ENCODE data around the gene ERN1. TPM values are rescaled to one million over a fixed set of nuclear protein-coding genes. Genes with fewer than 3 reads are reported as not detected.

ERN1 gene
- total and polyA plus RNA-seq, 2 of the 8 experiments (the other 6 are each of a cell fraction or from before 2014, with no cell fraction given): 1.8 to 3.9 TPM

- H3K4me3 ChIP-seq (ENCODE audit: extremely low read depth in 1 of 4, insufficient read depth in 2 of 4, low read depth in 3 of 4, low read length in 4 of 4): no peak overlapping the region
- H3K27ac ChIP-seq (ENCODE audit: low read depth, low read length): no peak overlapping the region
- WGBS, 2 experiments (ENCODE audit: extremely low coverage in 1 of 2, insufficient coverage in 1 of 2, insufficient read length in 1 of 2, insufficient replicate concordance in 2 of 2, low coverage in 1 of 2, low lambda C conversion rate in 2 of 2, missing lambda C conversion rate in 1 of 2): 86% methylated on average over 3 of the region's 3 CpGs; no CpG with 5 or more reads in 1 of the 2 experiments
- no peaks in the 10 kb centered on the region for H3K23me2 ChIP-seq (ENCODE audit: low read depth, low read length)
- no peak overlapping the region for H2BK5ac ChIP-seq (ENCODE audit: low read depth, low read length)
- no peaks in the 10 kb centered on the region for H3K79me2 ChIP-seq (ENCODE audit: control insufficient read depth in 1 of 2, insufficient read depth in 2 of 2, low read length in 2 of 2)
- no peak for FAIRE-seq
- ChIA-PET POLR2A (ENCODE audit: partially characterized antibody) (no interaction called here), CTCF (ENCODE audit: partially characterized antibody) (no interaction called here)
- H2BK15ac ChIP-seq (ENCODE audit: low read length): no peak overlapping the region
- no peaks in the 10 kb centered on the region for H4K20me1 ChIP-seq (replicated peaks in 1 of 2; ENCODE audit: control insufficient read depth in 1 of 2, insufficient read depth in 2 of 2, low read length in 2 of 2)
- TF ChIP-seq NRF1 (IDR thresholded peaks at IDR 0.05; ENCODE audit: low read depth, low read length) (no peak), POLR2A (IDR thresholded peaks at IDR 0.05; ENCODE audit: control extremely low read depth in 1 of 2, low read depth in 2 of 2, low read length in 2 of 2) (no peak), BRCA1 (IDR thresholded peaks at IDR 0.05; ENCODE audit: low read depth, low read length) (no peak), CREB1 (IDR thresholded peaks at IDR 0.05) (no peak), EGR1 (IDR thresholded peaks at IDR 0.05; ENCODE audit: borderline replicate concordance, low read depth, low read length) (no peak), SAP30 (IDR thresholded peaks at IDR 0.05; ENCODE audit: insufficient read depth, insufficient replicate concordance, low read length) (no peak), SUZ12 (IDR thresholded peaks at IDR 0.05; ENCODE audit: low read length) (no peak), SIN3A (conservative IDR thresholded peaks at IDR 0.05 in 1 of 2, IDR thresholded peaks at IDR 0.05 in 1 of 2; ENCODE audit: low read depth in 1 of 2, low read length in 2 of 2) (no peak)
- TF ChIP-seq, protein P1, sequence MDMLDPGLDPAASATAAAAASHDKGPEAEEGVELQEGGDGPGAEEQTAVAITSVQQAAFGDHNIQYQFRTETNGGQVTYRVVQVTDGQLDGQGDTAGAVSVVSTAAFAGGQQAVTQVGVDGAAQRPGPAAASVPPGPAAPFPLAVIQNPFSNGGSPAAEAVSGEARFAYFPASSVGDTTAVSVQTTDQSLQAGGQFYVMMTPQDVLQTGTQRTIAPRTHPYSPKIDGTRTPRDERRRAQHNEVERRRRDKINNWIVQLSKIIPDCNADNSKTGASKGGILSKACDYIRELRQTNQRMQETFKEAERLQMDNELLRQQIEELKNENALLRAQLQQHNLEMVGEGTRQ (IDR thresholded peaks at IDR 0.05; ENCODE audit: low read length): no peak
- no peak overlapping the region for H3K4ac ChIP-seq (replicated peaks; ENCODE audit: insufficient read length, low read depth, low read length)
- H2BK20ac ChIP-seq (ENCODE audit: low read length): no peak overlapping the region
- no peak overlapping the region for H2AFZ ChIP-seq (ENCODE audit: low read length)
- no peaks in the 10 kb centered on the region for H3K79me1 ChIP-seq (ENCODE audit: low read depth, low read length)
- H4K8ac ChIP-seq (ENCODE audit: extremely low read depth, insufficient read depth, low read length): no peak overlapping the region
- no peaks in the 10 kb centered on the region for H3K9me3 ChIP-seq (ENCODE audit: insufficient read depth in 2 of 2, low read depth in 1 of 2, low read length in 1 of 2)
- no peak overlapping the region for H4K91ac ChIP-seq (replicated peaks; ENCODE audit: insufficient read length, low read length)
- H2AK5ac ChIP-seq (ENCODE audit: low read depth, low read length): no peak overlapping the region
- H2BK12ac ChIP-seq (ENCODE audit: low read depth, low read length): no peak overlapping the region
- no peak overlapping the region for H2BK120ac ChIP-seq (replicated peaks; ENCODE audit: low read depth, low read length)
- H3K9ac ChIP-seq (replicated peaks in 1 of 4; ENCODE audit: extremely low read depth in 1 of 4, low read depth in 3 of 4, low read length in 3 of 4): no peak overlapping the region
- no peaks in the 10 kb centered on the region for H3K27me3 ChIP-seq (replicated peaks in 1 of 4; ENCODE audit: control insufficient read depth in 3 of 4, extremely low read depth in 1 of 4, insufficient read depth in 3 of 4, low read length in 3 of 4)
- no peak overlapping the region for H3K4me2 ChIP-seq (ENCODE audit: insufficient read depth in 1 of 2, low read depth in 2 of 2, low read length in 2 of 2)
- H3K14ac ChIP-seq (ENCODE audit: insufficient read length): no peak overlapping the region
- H3K4me1 ChIP-seq (replicated peaks in 1 of 4; ENCODE audit: control insufficient read depth in 3 of 4, insufficient read depth in 4 of 4, low read length in 3 of 4): no peaks in the 10 kb centered on the region
- DNase-seq (ENCODE audit: low read depth in 1 of 2, low spot score in 2 of 2): no peak
- no peak overlapping the region for H3K18ac ChIP-seq (ENCODE audit: extremely low read depth, low read length)
- H4K5ac ChIP-seq (ENCODE audit: insufficient read length, low read depth, low read length): no peak overlapping the region
- peaks cover 0 to 4% (median 3%) of the 10 kb centered on the region in 4 experiments; a peak in 5 of 8 replicates for H3K36me3 ChIP-seq (ENCODE audit: control insufficient read depth in 2 of 4, insufficient read depth in 4 of 4, low read length in 3 of 4)
- no peak overlapping the region for H3K56ac ChIP-seq (replicated peaks; ENCODE audit: insufficient read length, low read depth, low read length)
- no peak overlapping the region for H3K23ac ChIP-seq (ENCODE audit: insufficient read length)
Measured at GRCh38 chr17:64173646-64174045, 43.7 kb upstream of the ERN1 start.
